GM23248 (cell line): ENCODE measurements around the gene DDX25. TPM values are rescaled to one million over a fixed set of nuclear protein-coding genes. Genes with fewer than 3 reads are reported as not detected.

Experiments used
- DNase-seq: peaks from one replicate; pipeline ENCODE4 v3.0.0-alpha.2; 2015
- H2AFZ ChIP-seq: fragments of 200-600 bp; sonication (generic); 2 replicates; pipeline ENCODE4 v1.6.1; 2016; ENCODE audit warnings: antibody characterized with exemption
- H3F3A ChIP-seq: fragments of 200-600 bp; sonication (generic); 2 replicates; pipeline ENCODE4 v1.6.1; 2016; ENCODE audit warnings: mild to moderate bottlenecking, antibody characterized with exemption, mixed run types; ENCODE audit not compliant: insufficient read depth
- H3K27ac ChIP-seq: fragments of 200-600 bp; sonication (generic); 2 replicates; pipeline ENCODE4 v1.5.1; 2016; ENCODE audit warnings: mild to moderate bottlenecking
- H3K27me3 ChIP-seq: fragments of 200-600 bp; sonication (generic); replicated peaks from 2 replicates; pipeline ENCODE4 v1.6.1; 2016; ENCODE audit warnings: mild to moderate bottlenecking; ENCODE audit not compliant: insufficient read depth
- H3K36me3 ChIP-seq: fragments of 200-600 bp; sonication (generic); 2 replicates; pipeline ENCODE4 v1.6.1; 2016; ENCODE audit warnings: low read depth, mild to moderate bottlenecking
- H3K4me1 ChIP-seq: fragments of 200-600 bp; sonication (generic); 2 replicates; pipeline ENCODE4 v1.6.1; 2016; ENCODE audit warnings: mild to moderate bottlenecking; ENCODE audit not compliant: insufficient read depth
- H3K4me2 ChIP-seq: fragments of 200-600 bp; sonication (generic); one replicate; pipeline ENCODE4 v1.6.1; 2016; ENCODE audit warnings: mild to moderate bottlenecking; ENCODE audit not compliant: unreplicated experiment
- H3K4me3 ChIP-seq: fragments of 200-600 bp; sonication (generic); 2 replicates; pipeline ENCODE4 v1.5.1; 2016; ENCODE audit warnings: mild to moderate bottlenecking
- H3K79me2 ChIP-seq: fragments of 200-600 bp; sonication (generic); 2 replicates; pipeline ENCODE4 v1.6.1; 2016; ENCODE audit warnings: mild to moderate bottlenecking; ENCODE audit not compliant: insufficient read depth
- H3K9ac ChIP-seq: fragments of 200-600 bp; sonication (generic); 2 replicates; pipeline ENCODE4 v1.6.1; 2016; ENCODE audit warnings: mild to moderate bottlenecking
- H3K9me2 ChIP-seq: fragments of 200-600 bp; sonication (generic); 2 replicates; pipeline ENCODE4 v1.6.1; 2016; ENCODE audit warnings: mixed run types, mild to moderate bottlenecking, moderate library complexity; ENCODE audit not compliant: insufficient read depth
- H3K9me3 ChIP-seq: fragments of 200-600 bp; sonication (generic); one replicate; pipeline ENCODE4 v1.6.1; 2017; ENCODE audit warnings: low read depth
- H4K20me1 ChIP-seq: fragments of 200-600 bp; sonication (generic); 2 replicates; pipeline ENCODE4 v1.6.0; 2016; ENCODE audit not compliant: insufficient read depth
- EZH2 ChIP-seq: fragments of 200-600 bp; sonication (generic); IDR thresholded peaks from 2 replicates; pipeline ENCODE4 v1.6.1; 2018; ENCODE audit warnings: antibody characterized with exemption, mild to moderate bottlenecking; ENCODE audit not compliant: insufficient read depth, poor library complexity, severe bottlenecking
- EZH2phosphoT487 ChIP-seq: fragments of 200-600 bp; sonication (generic); IDR thresholded peaks from 2 replicates; pipeline ENCODE4 v1.6.1; 2018; ENCODE audit warnings: antibody characterized with exemption, moderate library complexity, mild to moderate bottlenecking, low read depth; ENCODE audit not compliant: insufficient read depth
- WGBS, 2 experiments: methylation state at CpG; one replicate each; pipeline ENCODE4 v1.1.6; 2015 to 2017; ENCODE audit warnings: low lambda C conversion rate in 2 of 2, low coverage in 1 of 2; ENCODE audit errors: missing lambda C conversion rate in 2 of 2; 5-methylcytosine and 5-hydroxymethylcytosine counted together
- in situ Hi-C: fragments of 300-500 bp; cut with MboI; formaldehyde crosslinking; loops from 2 replicates; pipeline ENCODE4 v1.15.0; 2020
- polyA plus RNA-seq: library from polyadenylated mRNA; unstranded; fragments of >200 nt; fragmentation: Nextera tagmentation; extraction: Ambion mirVana; gene quantifications from 2 replicates; pipeline ENCODE4 v1.2.1, GENCODE V29; 2016
- total RNA-seq: library from RNA; depleted of rRNA; stranded (reverse); fragments of >200 nt; shearing (Covaris generic); gene quantifications from 2 replicates; pipeline ENCODE4 v1.2.3, GENCODE V29; 2014

DDX25 gene
- total and polyA plus RNA-seq, 2 experiments from 2014 or later = not detected

- Histone ChIP-seq H3K36me3 (no peaks in the 10 kb centered on the region), H3K9ac (no peak overlapping the region), H2AFZ (no peak overlapping the region), H3K9me3 (no peaks in the 10 kb centered on the region), H3K27me3 (no peaks in the 10 kb centered on the region; the same call in 1 of the 2 replicates), H4K20me1 (no peaks in the 10 kb centered on the region), H3K79me2 (no peaks in the 10 kb centered on the region), H3K4me1 (no peaks in the 10 kb centered on the region), H3F3A (no peaks in the 10 kb centered on the region), H3K9me2 (no peaks in the 10 kb centered on the region), H3K4me2 (no peak overlapping the region), H3K4me3 (no peak overlapping the region), H3K27ac (no peak overlapping the region)
- WGBS, 2 experiments = 65 to 68% methylated on average over 4 of the region's 4 CpGs
- DNase-seq = no peak
- TF ChIP-seq EZH2phosphoT487 = no peak
- no peak for TF ChIP-seq EZH2
- in situ Hi-C loops = no loop called here
Measured at GRCh38 chr11:125941267-125941618, 36.9 kb downstream of the DDX25 start.

DNA sequence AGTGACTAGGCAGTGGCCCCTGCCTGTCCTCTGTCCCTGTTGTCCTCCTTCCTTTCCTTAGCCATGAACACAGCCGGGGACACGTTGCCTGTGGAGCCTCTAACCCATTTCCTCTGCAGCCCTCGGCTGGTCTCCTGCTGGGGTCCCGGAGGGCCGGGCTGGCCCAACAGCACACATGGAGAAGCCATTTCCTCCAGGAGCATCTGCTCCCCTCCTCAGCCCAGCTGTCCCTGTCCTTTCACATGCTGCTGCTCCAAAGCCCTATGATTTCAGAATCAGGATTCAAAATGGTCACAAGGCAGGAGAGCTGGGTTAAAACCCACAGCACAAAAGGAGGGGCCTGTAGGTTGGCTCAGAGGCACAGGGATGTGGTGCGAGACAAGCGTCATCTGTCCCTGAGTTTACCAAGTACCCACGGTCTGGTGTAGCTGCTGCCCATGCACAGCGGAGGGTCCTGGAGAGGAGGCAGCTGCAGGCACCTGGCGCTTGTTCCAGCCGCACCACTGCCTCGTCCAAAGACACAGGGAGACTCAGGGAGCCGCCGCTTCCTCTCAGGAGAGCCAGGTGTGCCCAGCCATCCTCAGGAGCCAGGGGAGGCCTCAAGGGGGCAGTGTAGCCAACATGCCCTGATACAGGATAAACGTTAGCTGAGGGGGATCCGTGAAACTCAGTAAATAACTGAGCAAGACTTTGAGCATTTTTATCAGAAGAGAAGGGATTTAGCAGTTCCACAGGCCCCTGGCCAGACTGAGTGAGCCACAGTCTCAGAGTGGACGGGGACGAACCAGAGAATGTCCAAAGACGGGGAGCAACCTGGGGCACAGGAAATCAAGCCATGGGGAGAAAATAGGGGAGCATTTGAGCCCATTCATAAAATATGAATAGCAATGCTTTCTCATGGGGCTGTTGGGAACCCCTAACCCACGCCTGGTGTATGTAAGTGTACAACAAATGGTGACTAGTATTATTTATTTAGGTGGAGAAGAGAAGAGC lies 37.6 kb downstream of the DDX25 start:
- DNase-seq = peak; percentile 57
- in situ Hi-C loops = no loop called here
- no peaks in the 10 kb centered on the region for H4K20me1 ChIP-seq
- H3K4me2 ChIP-seq = no peak overlapping the region
- no peaks in the 10 kb centered on the region for H3K4me1 ChIP-seq
- H3K9me3 ChIP-seq = no peaks in the 10 kb centered on the region
- no peak for TF ChIP-seq EZH2phosphoT487
- no peak for TF ChIP-seq EZH2
- H3K4me3 ChIP-seq = no peak overlapping the region
- no peaks in the 10 kb centered on the region for H3K79me2 ChIP-seq
- no peak overlapping the region for H3K9ac ChIP-seq
- H3K36me3 ChIP-seq = no peaks in the 10 kb centered on the region
- WGBS, 2 experiments = 34% methylated on average over 19 to 20 of the region's 20 CpGs
- H2AFZ ChIP-seq = no peak overlapping the region
- H3K9me2 ChIP-seq = no peaks in the 10 kb centered on the region
- H3K27ac ChIP-seq = no peak overlapping the region
- H3F3A ChIP-seq = no peaks in the 10 kb centered on the region
- H3K27me3 ChIP-seq = no peaks in the 10 kb centered on the region; the same call in 1 of the 2 replicates

DNA sequence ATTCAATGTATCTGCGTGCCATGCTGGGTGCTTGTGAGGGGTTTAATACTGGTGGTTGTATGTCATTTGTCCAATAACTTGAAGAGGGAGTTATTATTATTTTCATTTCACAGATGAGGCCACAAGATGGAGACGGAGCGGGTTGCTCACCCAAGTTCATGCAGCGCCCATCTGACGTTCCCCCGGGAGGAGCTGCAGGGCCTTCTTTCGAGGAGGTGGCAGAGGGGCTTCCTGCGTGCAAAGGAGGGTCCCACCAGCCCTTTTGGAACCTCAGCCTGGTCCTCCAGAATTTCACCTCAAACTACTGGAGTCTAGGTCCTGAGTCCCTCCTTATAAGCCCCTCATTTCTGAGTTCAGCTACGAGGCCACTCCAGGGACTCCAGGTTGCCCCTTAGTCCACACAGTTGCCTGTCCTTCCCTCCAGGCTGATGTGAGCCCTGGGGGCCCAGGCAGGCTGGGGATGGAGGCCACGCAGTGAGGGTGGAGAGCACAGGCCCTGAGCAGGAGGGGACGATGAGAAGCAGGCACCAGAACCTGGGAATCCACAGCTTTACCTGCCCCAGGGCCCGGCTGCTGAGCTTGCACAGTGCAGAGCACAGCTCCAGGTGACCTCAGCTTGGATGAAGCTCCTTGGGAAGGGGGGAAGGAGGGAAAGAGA lies 38.6 kb downstream of the DDX25 start:
- WGBS, 2 experiments = 71 to 78% methylated on average over 12 of the region's 12 CpGs
- H3K9ac ChIP-seq = no peak overlapping the region
- no peaks in the 10 kb centered on the region for H4K20me1 ChIP-seq
- in situ Hi-C loops = no loop called here
- no peak overlapping the region for H3K27ac ChIP-seq
- H2AFZ ChIP-seq = no peak overlapping the region
- no peaks in the 10 kb centered on the region for H3K36me3 ChIP-seq
- H3K9me3 ChIP-seq = no peaks in the 10 kb centered on the region
- H3K4me1 ChIP-seq = no peaks in the 10 kb centered on the region
- H3K79me2 ChIP-seq = no peaks in the 10 kb centered on the region
- DNase-seq = no peak
- TF ChIP-seq EZH2 (no peak), EZH2phosphoT487 (no peak)
- no peaks in the 10 kb centered on the region for H3F3A ChIP-seq
- no peaks in the 10 kb centered on the region for H3K9me2 ChIP-seq
- no peak overlapping the region for H3K4me2 ChIP-seq
- H3K27me3 ChIP-seq = no peaks in the 10 kb centered on the region; the same call in 1 of the 2 replicates
- H3K4me3 ChIP-seq = no peak overlapping the region

- no peak overlapping the region for H2AFZ ChIP-seq
- H3K4me2 ChIP-seq = no peak overlapping the region
- H3K4me1 ChIP-seq = no peaks in the 10 kb centered on the region
- no peaks in the 10 kb centered on the region for H3F3A ChIP-seq
- no peaks in the 10 kb centered on the region; the same call in 1 of the 2 replicates for H3K27me3 ChIP-seq
- H3K79me2 ChIP-seq = no peaks in the 10 kb centered on the region
- WGBS, 2 experiments = 91 to 92% methylated on average over 9 of the region's 9 CpGs
- H3K36me3 ChIP-seq = no peaks in the 10 kb centered on the region
- no peak overlapping the region for H3K27ac ChIP-seq
- in situ Hi-C loops = no loop called here
- H3K9ac ChIP-seq = no peak overlapping the region
- no peaks in the 10 kb centered on the region for H4K20me1 ChIP-seq
- no peaks in the 10 kb centered on the region for H3K9me2 ChIP-seq
- DNase-seq = no peak
- no peaks in the 10 kb centered on the region for H3K9me3 ChIP-seq
- TF ChIP-seq EZH2phosphoT487 = no peak
- TF ChIP-seq EZH2 = no peak
- no peak overlapping the region for H3K4me3 ChIP-seq
Measured at GRCh38 chr11:125943661-125944349, 39.5 kb downstream of the DDX25 start.
